Body of pancreas (tissue), 4 donors: Measurements from ENCODE around the gene DNHD1. TPM values are rescaled to one million over a fixed set of nuclear protein-coding genes. Genes with fewer than 3 reads are reported as not detected.
"Not testable (repeated sequence)": the region's sequence is repeated elsewhere in the genome, so short reads cannot be mapped to it uniquely, and the experiment has no call there.

Experiments
- ATAC-seq: fragments of 150-250 bp; one replicate; pipeline ENCODE4 v1.9.1; 2016
- DNase-seq, 4 donors: peaks; one replicate each; pipeline ENCODE4 v3.0.0-alpha.2; 2019
- H3K27ac ChIP-seq, 4 donors: fragments of 200-600 bp; sonication (generic); 1 replicate in 3 of 4; 2 replicates in 1 of 4; pipeline versions ENCODE4 v1.5.1 to v1.6.1; 2016 to 2019; ENCODE audit warnings: mild to moderate bottlenecking in 1 of 4, mixed read lengths in 1 of 4, moderate library complexity in 1 of 4
- H3K27me3 ChIP-seq, 2 donors: fragments of 200-600 bp; sonication (generic); one replicate each; pipeline ENCODE4 v1.6.0; 2016; ENCODE audit warnings: mild to moderate bottlenecking in 1 of 2
- H3K36me3 ChIP-seq, 2 donors: fragments of 200-600 bp; sonication (generic); replicated peaks in 1 of 2; 2 replicates each; pipeline ENCODE4 v1.5.1; 2016; ENCODE audit warnings: low read depth in 2 of 2; ENCODE audit not compliant: insufficient read depth in 1 of 2
- H3K4me1 ChIP-seq: fragments of 200-600 bp; sonication (generic); one replicate; pipeline ENCODE4 v1.6.0; 2016
- H3K4me3 ChIP-seq, 2 donors: fragments of 200-600 bp; sonication (generic); 1 replicate in 1 of 2; 2 replicates in 1 of 2; pipeline ENCODE4 v1.5.1; 2016 to 2019
- H3K9me3 ChIP-seq, 3 donors: fragments of 200-600 bp; sonication (generic); 1 replicate in 2 of 3; 2 replicates in 1 of 3; pipeline ENCODE4 v1.5.1; 2016
- POLR2A ChIP-seq, 3 donors: fragments of 450-650 bp; IDR thresholded peaks; one replicate each; pipeline ENCODE4 v1.6.1; 2016; ENCODE audit warnings: antibody characterized with exemption in 3 of 3, mild to moderate bottlenecking in 2 of 3
- WGBS, 2 donors: methylation state at CpG; one replicate each; pipeline ENCODE4 v1.1.5; 2017; 5-methylcytosine and 5-hydroxymethylcytosine counted together
- intact Hi-C: fragments of 100-400 bp; cut with DNase I; formaldehyde crosslinking; loops from one replicate; pipeline ENCODE4 v1.15.1; 2023
- total RNA-seq, 2 donors: library from RNA; depleted of rRNA; stranded (reverse); fragments of >200 nt; gene quantifications; one replicate each; pipeline ENCODE4 v1.1.0, GENCODE V29; 2016
- TF ChIP-seq, protein P1 (sequence below), 7 experiments: fragments of 450-650 bp in 4 of 7; fragments of 200-600 bp in 3 of 7; sonication (generic) in 3 of 7; IDR thresholded peaks; one replicate each; pipeline ENCODE4 v1.5.1; 2016 to 2019; ENCODE audit warnings: antibody characterized with exemption in 7 of 7

DNHD1 gene
- total RNA-seq, 2 donors from 2014 or later: 14.5 to 19.1 TPM

DNA sequence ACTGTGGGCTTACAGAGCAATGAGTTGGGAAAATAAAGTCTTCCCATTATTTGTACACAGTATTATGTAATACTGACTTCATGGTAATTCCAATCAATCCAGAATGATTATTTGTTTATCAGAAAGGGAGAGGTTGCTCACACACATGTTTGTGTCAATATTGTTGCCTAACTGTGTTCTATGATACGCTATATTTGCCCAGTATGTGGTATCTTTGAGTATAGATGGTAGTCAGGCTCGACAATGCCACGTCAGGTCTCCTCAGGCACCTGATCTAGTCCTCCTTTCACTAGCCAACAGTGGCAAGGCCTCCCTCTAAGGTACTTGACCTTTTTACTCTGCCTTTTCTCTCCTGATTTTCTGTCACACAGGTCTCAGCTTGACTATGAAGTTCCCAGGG is 5.3 kb downstream of the DNHD1 start:
- no peak overlapping the region for H3K4me3 ChIP-seq
- H3K36me3 ChIP-seq: peaks cover 0 to 2% of the 10 kb centered on the region in 2 donors
- ATAC-seq (no peak), DNase-seq (no peak)
- H3K27ac ChIP-seq: no peak overlapping the region
- H3K4me1 ChIP-seq: no peaks in the 10 kb centered on the region
- WGBS, 2 donors: 79 to 88% methylated on average over 3 of the region's 3 CpGs
- TF ChIP-seq, protein P1, sequence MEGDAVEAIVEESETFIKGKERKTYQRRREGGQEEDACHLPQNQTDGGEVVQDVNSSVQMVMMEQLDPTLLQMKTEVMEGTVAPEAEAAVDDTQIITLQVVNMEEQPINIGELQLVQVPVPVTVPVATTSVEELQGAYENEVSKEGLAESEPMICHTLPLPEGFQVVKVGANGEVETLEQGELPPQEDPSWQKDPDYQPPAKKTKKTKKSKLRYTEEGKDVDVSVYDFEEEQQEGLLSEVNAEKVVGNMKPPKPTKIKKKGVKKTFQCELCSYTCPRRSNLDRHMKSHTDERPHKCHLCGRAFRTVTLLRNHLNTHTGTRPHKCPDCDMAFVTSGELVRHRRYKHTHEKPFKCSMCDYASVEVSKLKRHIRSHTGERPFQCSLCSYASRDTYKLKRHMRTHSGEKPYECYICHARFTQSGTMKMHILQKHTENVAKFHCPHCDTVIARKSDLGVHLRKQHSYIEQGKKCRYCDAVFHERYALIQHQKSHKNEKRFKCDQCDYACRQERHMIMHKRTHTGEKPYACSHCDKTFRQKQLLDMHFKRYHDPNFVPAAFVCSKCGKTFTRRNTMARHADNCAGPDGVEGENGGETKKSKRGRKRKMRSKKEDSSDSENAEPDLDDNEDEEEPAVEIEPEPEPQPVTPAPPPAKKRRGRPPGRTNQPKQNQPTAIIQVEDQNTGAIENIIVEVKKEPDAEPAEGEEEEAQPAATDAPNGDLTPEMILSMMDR (IDR thresholded peaks at IDR 0.05): no peak
- TF ChIP-seq POLR2A (IDR thresholded peaks at IDR 0.05): no peak
- H3K9me3 ChIP-seq: no peaks in the 10 kb centered on the region
- intact Hi-C loops: loop anchor here (5.0 kb wide), 1 partner anchor 60 kb away; the partner anchor contains the start of gene HPX
- no peaks in the 10 kb centered on the region for H3K27me3 ChIP-seq

DNA sequence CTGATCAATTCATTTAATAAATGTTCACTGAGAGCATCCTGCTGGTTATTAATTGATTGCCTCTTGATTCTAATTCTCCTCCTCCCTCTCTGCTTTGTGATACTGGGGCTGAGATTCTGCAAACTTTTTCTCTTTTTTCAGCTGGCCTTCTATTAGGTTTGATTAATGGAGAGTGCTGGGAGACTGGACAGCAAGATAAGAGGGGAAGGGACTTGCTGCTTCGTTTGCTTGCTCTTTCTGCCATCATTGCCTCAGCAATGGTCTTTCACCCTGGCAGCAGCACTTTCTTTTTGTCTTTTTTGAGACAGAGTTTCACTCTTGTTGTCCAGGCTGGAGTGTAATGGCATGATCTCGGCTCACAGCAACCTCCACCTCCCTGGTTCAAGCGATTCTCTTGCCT is 7.1 kb downstream of the DNHD1 start:
- WGBS, 2 donors: 67 to 80% methylated on average over 3 of the region's 3 CpGs
- TF ChIP-seq POLR2A (IDR thresholded peaks at IDR 0.05): no peak
- TF ChIP-seq, protein P1 (IDR thresholded peaks at IDR 0.05): no peak
- no peak overlapping the region for H3K27ac ChIP-seq
- intact Hi-C loops: loop anchor here (5.0 kb wide), 1 partner anchor 62 kb away; the partner anchor contains the start of gene HPX
- ATAC-seq: no peak
- no peaks in the 10 kb centered on the region for H3K4me1 ChIP-seq
- H3K4me3 ChIP-seq: no peak overlapping the region
- no peak for DNase-seq
- H3K27me3 ChIP-seq: no peaks in the 10 kb centered on the region
- H3K36me3 ChIP-seq: no peaks in the 10 kb centered on the region
- no peaks in the 10 kb centered on the region for H3K9me3 ChIP-seq

DNA sequence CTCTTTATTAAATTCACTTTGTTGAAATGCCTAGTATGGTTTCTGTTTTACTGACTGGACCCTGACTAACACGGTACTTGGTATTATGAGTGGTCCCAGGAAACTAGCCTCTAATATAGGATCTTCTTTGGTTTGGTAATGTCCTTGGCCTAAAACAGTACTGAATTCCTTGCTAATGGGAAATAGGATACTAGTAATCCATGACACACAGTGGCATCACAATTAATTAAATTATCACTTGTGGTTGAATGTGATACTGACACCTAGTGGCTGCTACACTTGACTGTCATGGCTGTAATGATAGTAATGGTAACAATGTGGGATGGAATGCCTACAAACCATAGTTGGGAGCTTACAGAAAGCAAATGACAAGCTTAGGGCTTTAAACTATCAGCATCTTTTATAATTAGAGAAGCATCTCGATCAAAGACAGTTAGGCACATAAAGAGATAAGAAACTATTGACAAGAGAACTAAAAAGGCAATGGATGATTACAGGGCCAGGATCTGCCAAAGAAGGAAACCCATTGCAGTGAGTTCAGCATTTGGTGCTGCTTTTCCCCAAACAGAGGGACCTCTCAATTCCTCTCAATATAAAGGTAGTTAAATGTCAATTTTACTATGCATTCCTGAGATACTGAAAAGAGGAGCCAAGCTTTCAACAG is 8.6 kb downstream of the DNHD1 start:
- intact Hi-C loops: no loop called here
- Histone ChIP-seq H3K9me3 (no peaks in the 10 kb centered on the region), H3K4me3 (no peak overlapping the region), H3K36me3 (no peaks in the 10 kb centered on the region), H3K4me1 (no peaks in the 10 kb centered on the region), H3K27ac (no peak overlapping the region), H3K27me3 (no peaks in the 10 kb centered on the region)
- DNase-seq (peak in 3 of 4 donors; percentile 15 to 38 (median 26)), ATAC-seq (no peak)
- 47 to 57% methylated on average over 2 of the region's 2 CpGs for WGBS, 2 donors
- no peak for TF ChIP-seq POLR2A (IDR thresholded peaks at IDR 0.05)
- TF ChIP-seq, protein P1 (IDR thresholded peaks at IDR 0.05): peak; percentile 55 to 80 (median 73)

DNA sequence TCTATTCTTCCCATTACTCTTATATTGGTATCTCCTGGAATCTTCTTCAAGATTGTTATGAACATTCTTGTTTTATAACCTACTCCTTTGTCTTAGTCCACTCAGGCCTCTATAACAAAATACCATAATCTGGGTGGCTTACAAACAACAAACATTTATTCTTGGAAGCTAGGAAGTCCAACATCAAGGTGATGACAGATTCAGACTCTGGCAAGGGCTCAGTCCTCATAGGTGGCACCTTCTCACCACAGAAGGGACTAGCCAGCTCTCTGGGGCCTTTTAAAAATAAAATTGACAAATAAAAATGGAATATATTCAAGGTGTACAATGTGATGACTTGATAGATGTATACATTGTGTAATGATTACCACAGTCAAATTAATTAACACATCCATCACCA is 19.8 kb downstream of the DNHD1 start:
- ATAC-seq (no peak), DNase-seq (no peak)
- H3K27ac ChIP-seq: no peak overlapping the region
- no peaks in the 10 kb centered on the region for H3K36me3 ChIP-seq
- H3K27me3 ChIP-seq: no peaks in the 10 kb centered on the region
- no peaks in the 10 kb centered on the region for H3K4me1 ChIP-seq
- TF ChIP-seq, protein P1 (IDR thresholded peaks at IDR 0.05): no peak
- TF ChIP-seq POLR2A (IDR thresholded peaks at IDR 0.05): no peak
- no peaks in the 10 kb centered on the region for H3K9me3 ChIP-seq
- intact Hi-C loops: no loop called here
- H3K4me3 ChIP-seq: no peak overlapping the region

DNA sequence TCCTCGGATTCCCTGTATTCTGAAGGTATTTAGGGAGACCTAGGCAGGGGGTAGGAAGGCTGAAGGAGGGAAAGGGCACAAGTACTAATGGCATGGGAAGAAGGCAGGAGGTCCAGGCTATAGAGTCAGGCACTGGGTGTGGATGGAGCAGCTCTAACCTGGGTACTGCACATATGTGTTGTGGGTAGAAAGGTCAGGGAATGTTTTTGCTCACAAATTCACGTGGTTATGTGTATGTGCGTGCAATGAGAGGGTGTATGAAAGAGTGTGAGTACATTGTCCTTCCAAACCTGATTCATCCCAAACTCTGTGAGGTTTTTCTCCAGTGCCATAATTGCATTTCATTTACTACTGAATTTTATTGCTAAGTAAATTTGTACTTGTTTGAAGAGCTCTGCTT is 23.2 kb downstream of the DNHD1 start:
- ATAC-seq: no peak
- no peaks in the 10 kb centered on the region for H3K9me3 ChIP-seq
- intact Hi-C loops: loop anchor here (10.0 kb wide), 1 partner anchor 185 kb away; no protein-coding TSS in a partner anchor
- DNase-seq: no peak
- TF ChIP-seq, protein P1 (IDR thresholded peaks at IDR 0.05): no peak
- TF ChIP-seq POLR2A (IDR thresholded peaks at IDR 0.05): no peak
- 78 to 96% methylated on average over 3 of the region's 3 CpGs for WGBS, 2 donors
- H3K4me3 ChIP-seq: no peak overlapping the region
- no peak overlapping the region for H3K27ac ChIP-seq
- no peaks in the 10 kb centered on the region for H3K36me3 ChIP-seq
- no peaks in the 10 kb centered on the region for H3K27me3 ChIP-seq
- no peaks in the 10 kb centered on the region for H3K4me1 ChIP-seq

DNA sequence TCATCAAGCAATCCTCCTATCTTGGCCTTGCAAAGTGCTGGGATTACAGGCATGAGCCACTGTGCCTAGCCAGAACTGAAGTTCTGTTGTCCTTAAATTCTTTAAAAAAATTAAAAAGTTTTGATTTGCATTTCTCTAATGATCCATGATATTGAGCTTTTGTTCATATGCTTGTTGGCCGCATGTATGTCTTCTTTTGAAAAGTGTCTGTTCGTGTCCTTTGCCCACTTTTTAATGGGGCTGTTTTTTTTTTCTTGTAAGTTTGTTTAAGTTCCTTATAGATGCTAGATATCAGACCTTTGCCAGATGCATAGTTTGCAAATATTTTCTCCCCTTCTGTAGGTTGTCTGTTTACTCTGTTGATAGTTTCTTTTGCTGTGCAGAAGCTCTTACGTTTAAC is 24.9 kb downstream of the DNHD1 start:
- not testable (repeated sequence) for H3K4me3 ChIP-seq, H3K9me3 ChIP-seq, H3K27ac ChIP-seq, ATAC-seq, DNase-seq, H3K27me3 ChIP-seq, H3K4me1 ChIP-seq, H3K36me3 ChIP-seq
- intact Hi-C loops: loop anchor here (10.0 kb wide), 1 partner anchor 183 kb away; no protein-coding TSS in a partner anchor
- WGBS, 2 donors: 90 to 93% methylated on average over 3 of the region's 3 CpGs
